WERI-Rb-1 (cell line): ENCODE data around the gene KCNH2.

Source experiments
- DNase-seq: peaks from one replicate; pipeline ENCODE4 v3.0.0-alpha.2; 2020
- H3K27ac ChIP-seq: fragments of 250-450 bp; sonication (Bioruptor Pico); 2 replicates; pipeline ENCODE4 v1.5.1; 2020; ENCODE audit warnings: mild to moderate bottlenecking, moderate library complexity
- H3K27me3 ChIP-seq: fragments of 250-450 bp; sonication (Bioruptor Pico); 2 replicates; pipeline ENCODE4 v1.5.1; 2021; ENCODE audit warnings: mild to moderate bottlenecking, low read depth, moderate library complexity; ENCODE audit not compliant: insufficient read depth, severe bottlenecking
- H3K36me3 ChIP-seq: fragments of 250-450 bp; sonication (Bioruptor Pico); 2 replicates; pipeline ENCODE4 v1.5.1; 2020; ENCODE audit warnings: mild to moderate bottlenecking, moderate library complexity
- H3K4me3 ChIP-seq: 2 replicates; pipeline ENCODE4 v1.5.1; 2011; ENCODE audit warnings: low read depth, mild to moderate bottlenecking, control low read depth, low read length
- H3K9me3 ChIP-seq: fragments of 250-450 bp; sonication (Bioruptor Pico); 2 replicates; pipeline ENCODE4 v1.5.1; 2021; ENCODE audit warnings: mild to moderate bottlenecking, moderate library complexity; ENCODE audit not compliant: severe bottlenecking
- CTCF ChIP-seq: IDR thresholded peaks from 2 replicates; pipeline ENCODE4 v1.5.1; 2011; ENCODE audit warnings: low read depth, mild to moderate bottlenecking, control low read depth, inconsistent platforms, low read length

KCNH2 gene

GRCh38 chr7:150964593-150965111 lies 13.5 kb downstream of the KCNH2 start:
- peak; percentile 74 for DNase-seq
- Histone ChIP-seq H3K4me3 (no peak overlapping the region), H3K27ac (peak overlapping the region; percentile 71)

GRCh38 chr7:150963707-150964559 lies 14.2 kb downstream of the KCNH2 start:
- Histone ChIP-seq H3K36me3 (peaks cover 19% of the 10 kb centered on the region), H3K27ac (peak overlapping the region; percentile 71), H3K27me3 (no peaks in the 10 kb centered on the region), H3K9me3 (no peaks in the 10 kb centered on the region), H3K4me3 (no peak overlapping the region)
- DNase-seq = no peak
- TF ChIP-seq CTCF = no peak

More at GRCh38 chr7:150964593-150965111, 13.5 kb downstream of the KCNH2 start:
- H3K36me3 ChIP-seq = peaks cover 15% of the 10 kb centered on the region
- no peak for TF ChIP-seq CTCF
- H3K27me3 ChIP-seq = no peaks in the 10 kb centered on the region
- H3K9me3 ChIP-seq = no peaks in the 10 kb centered on the region

GRCh38 chr7:150962553-150963399 lies 15.3 kb downstream of the KCNH2 start:
- H3K9me3 ChIP-seq = no peaks in the 10 kb centered on the region
- peak; percentile 81 for DNase-seq
- no peak overlapping the region for H3K4me3 ChIP-seq
- peak; percentile 97 for TF ChIP-seq CTCF
- peaks cover 13% of the 10 kb centered on the region for H3K36me3 ChIP-seq
- peak overlapping the region; percentile 47 for H3K27ac ChIP-seq
- H3K27me3 ChIP-seq = no peaks in the 10 kb centered on the region

GRCh38 chr7:150962290-150962552 lies 15.9 kb downstream of the KCNH2 start:
- Histone ChIP-seq H3K27ac (no peak overlapping the region), H3K36me3 (peaks cover 7% of the 10 kb centered on the region), H3K27me3 (no peaks in the 10 kb centered on the region), H3K4me3 (no peak overlapping the region), H3K9me3 (no peaks in the 10 kb centered on the region)
- no peak for TF ChIP-seq CTCF
- no peak for DNase-seq

- H3K4me3 ChIP-seq = no peak overlapping the region
- DNase-seq = no peak
Observed at GRCh38 chr7:150961510-150962289, 16.4 kb downstream of the KCNH2 start.

More at GRCh38 chr7:150961510-150962289, 16.4 kb downstream of the KCNH2 start:
- no peak for TF ChIP-seq CTCF
- H3K27me3 ChIP-seq = no peaks in the 10 kb centered on the region
- H3K9me3 ChIP-seq = no peaks in the 10 kb centered on the region
- no peak overlapping the region for H3K27ac ChIP-seq
- H3K36me3 ChIP-seq = peaks cover 4% of the 10 kb centered on the region
